K562 (cell line): ENCODE measurements around the gene NDUFA13. TPM values are rescaled to one million over a fixed set of nuclear protein-coding genes. Genes with fewer than 3 reads are reported as not detected.
A peak's percentile ranks its signal among the peaks of the same experiment; 100 is the strongest.

Source experiments
- AFF4 ChIP-seq: sonication (generic); formaldehyde crosslinking; IDR thresholded peaks from 2 replicates; pipeline ENCODE4 v1.8.0; 2023; ENCODE audit warnings: mild to moderate bottlenecking, missing genetic modification reagents
- CUX1 ChIP-seq: fragments of 200-800 bp; sonication (Bioruptor generic); IDR thresholded peaks from 2 replicates; pipeline ENCODE4 v1.6.1; 2016; ENCODE audit warnings: missing genetic modification characterization, missing compliant biosample characterization
- E2F3 ChIP-seq: fragments of 250-450 bp; sonication (Bioruptor Pico); IDR thresholded peaks from 2 replicates; pipeline ENCODE4 v1.4.0; 2020; ENCODE audit warnings: mild to moderate bottlenecking
- KLF6 ChIP-seq: fragments of 250-450 bp; sonication (Bioruptor Pico); IDR thresholded peaks from 2 replicates; pipeline ENCODE4 v1.4.0; 2020; ENCODE audit warnings: mild to moderate bottlenecking, moderate library complexity, borderline replicate concordance
- MYC ChIP-seq, 2 experiments: fragments of 250-450 bp in 1 of 2; sonication (Bioruptor Pico) in 1 of 2; IDR thresholded peaks; 2 replicates each; pipeline versions ENCODE4 v1.5.1 to v1.6.1; 2012 to 2021; ENCODE audit warnings: low read depth in 2 of 2, borderline replicate concordance in 1 of 2, improper control_type of control experiment in 1 of 2, low read length in 1 of 2, mild to moderate bottlenecking in 1 of 2, moderate library complexity in 1 of 2
- NCOA6 ChIP-seq: fragments of 450-650 bp; IDR thresholded peaks from 2 replicates; pipeline ENCODE4 v1.6.1; 2017; ENCODE audit warnings: mild to moderate bottlenecking
- POLR2H ChIP-seq: IDR thresholded peaks from 2 replicates; pipeline ENCODE4 v1.6.1; 2016; ENCODE audit warnings: missing genetic modification characterization, low read depth, mild to moderate bottlenecking, control low read depth, missing compliant biosample characterization, moderate library complexity
- PTBP1 ChIP-seq: fragments of 200-400 bp; formaldehyde crosslinking; IDR thresholded peaks from 2 replicates; pipeline ENCODE4 v1.6.1; 2017; ENCODE audit warnings: low read depth, low read length
- RFX1 ChIP-seq: fragments of 450-650 bp; IDR thresholded peaks from 2 replicates; pipeline ENCODE4 v1.6.1; 2016; ENCODE audit warnings: mild to moderate bottlenecking, moderate library complexity
- RFX7 ChIP-seq: fragments of 250-450 bp; sonication (Bioruptor Pico); IDR thresholded peaks from 2 replicates; pipeline ENCODE4 v1.5.1; 2021; ENCODE audit warnings: mild to moderate bottlenecking
- SRSF3 ChIP-seq: fragments of 200-400 bp; formaldehyde crosslinking; IDR thresholded peaks from 2 replicates; pipeline ENCODE4 v1.6.1; 2016; ENCODE audit warnings: mild to moderate bottlenecking, low read length, moderate library complexity; ENCODE audit not compliant: insufficient read depth
- TOE1 ChIP-seq, 2 experiments: fragments of 450-650 bp in 1 of 2; sonication (generic) in 1 of 2; formaldehyde crosslinking in 1 of 2; IDR thresholded peaks; 2 replicates each; pipeline versions ENCODE4 v1.7.1 to v1.8.0; 2016 to 2022; ENCODE audit warnings: borderline replicate concordance in 2 of 2, mild to moderate bottlenecking in 2 of 2, antibody characterized with exemption in 1 of 2, inconsistent platforms in 1 of 2, low read depth in 1 of 2, missing genetic modification reagents in 1 of 2, moderate library complexity in 1 of 2
- ZNF398 ChIP-seq: fragments of 250-450 bp; sonication (Bioruptor Pico); IDR thresholded peaks from 2 replicates; pipeline ENCODE4 v1.8.0; 2021; ENCODE audit warnings: moderate library complexity, mild to moderate bottlenecking, inconsistent platforms
- polyA plus RNA-seq, 8 experiments: library from polyadenylated mRNA; depleted of rRNA in 4 of 8; stranded (reverse) in 5 of 8; unstranded in 3 of 8; fragments of >200 nt; fragmentation: Nextera tagmentation in 2 of 8; fragmentation: Illumina TruSeq in 1 of 8; extraction: Ambion mirVana in 2 of 8; extraction: Trizol in 1 of 8; gene quantifications; 2 replicates each; pipeline versions ENCODE4 v1.2.1 to v1.2.3, GENCODE V29; 2011 to 2014; ENCODE audit warnings: inconsistent platforms in 1 of 8, missing spikeins in 1 of 8
- total RNA-seq, 7 experiments: library from RNA; depleted of rRNA in 6 of 7; stranded (reverse); fragments of >200 nt in 6 of 7; fragmentation: Illumina TruSeq in 2 of 7; extraction: Trizol in 2 of 7; gene quantifications; 2 replicates each; pipeline versions ENCODE4 v1.2.1 to v1.2.3, GENCODE V29; 2011 to 2021; ENCODE audit warnings: low replicate concordance in 1 of 7

NDUFA13 gene
- total and polyA plus RNA-seq, 9 of the 15 experiments (the other 6 are each of a cell fraction or from before 2014, with no cell fraction given), result 146 to 596 (median 429) TPM

- no peak for TF ChIP-seq CUX1 (CRISPR knock-in tag)
- no peak for TF ChIP-seq PTBP1
- TF ChIP-seq MYC (IDR thresholded peaks at IDR 0.05; ENCODE audit: low read depth, low read length), result peak; percentile 62
- TF ChIP-seq MYC (CRISPR knock-in tag; IDR thresholded peaks at IDR 0.05; ENCODE audit: borderline replicate concordance, low read depth), result no peak
- no peak for TF ChIP-seq ZNF398 (CRISPR knock-in tag)
- no peak for TF ChIP-seq RFX1
- TF ChIP-seq KLF6 (CRISPR knock-in tag), result no peak
- TF ChIP-seq SRSF3, result no peak
- TF ChIP-seq TOE1 (IDR thresholded peaks at IDR 0.05; ENCODE audit: borderline replicate concordance), result 0 out of 2 replicates have a peak, but pooled peaks have one; percentile 11
- TF ChIP-seq TOE1 (CRISPR knock-in tag; IDR thresholded peaks at IDR 0.05; ENCODE audit: borderline replicate concordance, low read depth), result no peak
- no peak for TF ChIP-seq E2F3 (CRISPR knock-in tag)
- TF ChIP-seq POLR2H (tag), result no peak
- no peak for TF ChIP-seq NCOA6
- TF ChIP-seq AFF4 (CRISPR knock-in tag), result no peak
- TF ChIP-seq RFX7 (CRISPR knock-in tag), result no peak
Measured at GRCh38 chr19:19531951-19532805, 16.2 kb downstream of the NDUFA13 start (continued).
